NCI-H187 treated with DMSO at 0.1 percent for 48 hours (cell line): ENCODE results near the gene ANKRD55.
"Not testable (repeated sequence)": the region's sequence is repeated elsewhere in the genome, so short reads cannot be mapped to it uniquely, and the experiment has no call there.

ENCODE experiments used
- DNase-seq: peaks from one replicate; lab custom pipeline; 2025; lab: John Stamatoyannopoulos, UW

The ANKRD55 gene

GRCh38 chr5:56144211-56144610 is 88.9 kb downstream of the ANKRD55 start:
- DNase-seq: no peak

GRCh38 chr5:56143373-56143714 is 89.8 kb downstream of the ANKRD55 start:
- DNase-seq: no peak

GRCh38 chr5:56142614-56143372 is 90.3 kb downstream of the ANKRD55 start:
- DNase-seq: no peak

- DNase-seq: no peak
These were observed 90.9 kb downstream of the ANKRD55 start for GRCh38 chr5:56142233-56142613.

GRCh38 chr5:56140073-56140472 is 93.1 kb downstream of the ANKRD55 start:
- no peak for DNase-seq

GRCh38 chr5:56130664-56131063 is 102.5 kb downstream of the ANKRD55 start:
- DNase-seq: no peak

GRCh38 chr5:56129288-56129687 is 103.8 kb downstream of the ANKRD55 start:
- no peak for DNase-seq

GRCh38 chr5:56128113-56128512 is 105.0 kb downstream of the ANKRD55 start:
- no peak for DNase-seq

- no peak for DNase-seq
These were observed 106.5 kb downstream of the ANKRD55 start for GRCh38 chr5:56126487-56127179.

GRCh38 chr5:56123531-56124243 is 109.4 kb downstream of the ANKRD55 start:
- DNase-seq: no peak

GRCh38 chr5:56122360-56122985 is 110.7 kb downstream of the ANKRD55 start:
- DNase-seq: not testable (repeated sequence)

GRCh38 chr5:56119050-56119449 is 114.1 kb downstream of the ANKRD55 start:
- no peak for DNase-seq

GRCh38 chr5:56116599-56117141 is 116.5 kb downstream of the ANKRD55 start:
- DNase-seq: no peak

GRCh38 chr5:56115589-56115988 is 117.5 kb downstream of the ANKRD55 start:
- no peak for DNase-seq

- no peak for DNase-seq
These were observed 120.5 kb downstream of the ANKRD55 start for GRCh38 chr5:56112526-56113121.

GRCh38 chr5:56111404-56111781 is 121.7 kb downstream of the ANKRD55 start:
- no peak for DNase-seq

- DNase-seq: no peak
These were observed 122.3 kb downstream of the ANKRD55 start for GRCh38 chr5:56110646-56111403.

- no peak for DNase-seq
These were observed 124.9 kb downstream of the ANKRD55 start for GRCh38 chr5:56108246-56108645.

GRCh38 chr5:56106837-56107236 is 126.3 kb downstream of the ANKRD55 start:
- no peak for DNase-seq

GRCh38 chr5:56105511-56106291 is 127.4 kb downstream of the ANKRD55 start:
- DNase-seq: no peak
